Measurements from ENCODE around the gene IPP. TPM values are rescaled to one million over a fixed set of nuclear protein-coding genes. Genes with fewer than 3 reads are reported as not detected.
"Not testable (repeated sequence)": the region's sequence is repeated elsewhere in the genome, so short reads cannot be mapped to it uniquely, and the experiment has no call there.

Gene IPP
- total and polyA plus RNA-seq, 5 donors = 7.4 to 20.2 (median 14.2) TPM

DNA sequence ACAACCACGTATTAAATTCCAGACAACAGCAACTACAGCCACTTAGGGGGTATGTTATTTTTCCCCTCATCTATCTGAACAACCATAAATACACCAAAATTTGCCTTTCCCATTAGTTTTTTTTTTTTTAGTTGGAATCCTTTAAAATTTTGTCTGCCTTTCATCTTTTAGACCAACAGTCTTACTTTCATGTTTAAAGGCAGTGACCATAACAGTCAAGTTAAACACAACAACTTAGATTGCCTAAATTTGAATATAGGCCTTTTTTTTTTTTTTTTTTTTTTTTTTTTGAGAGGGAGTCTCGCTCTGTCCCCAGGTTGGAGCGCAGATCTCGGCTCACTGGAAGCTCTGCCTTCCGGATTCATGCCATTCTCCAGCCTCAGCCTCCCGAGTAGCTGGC, 67.5 kb downstream of the IPP start:
- Histone ChIP-seq H3K4me1 (ENCODE audit: control insufficient read depth, insufficient read depth, low read length) (peaks cover 5% of the 10 kb centered on the region), H3K27ac (ENCODE audit: low read length) (no peak overlapping the region), H3K9me3 (ENCODE audit: control insufficient read depth, low read length) (no peaks in the 10 kb centered on the region), H3K27me3 (ENCODE audit: control insufficient read depth, insufficient read depth) (no peaks in the 10 kb centered on the region), H3K4me3 (ENCODE audit: low read length) (no peak overlapping the region)
- DNase-seq (no peak), ATAC-seq (no peak)
- WGBS = 87% methylated on average over 6 of the region's 6 CpGs
- intact Hi-C loops (cut with DNase I) = no loop called here

DNA sequence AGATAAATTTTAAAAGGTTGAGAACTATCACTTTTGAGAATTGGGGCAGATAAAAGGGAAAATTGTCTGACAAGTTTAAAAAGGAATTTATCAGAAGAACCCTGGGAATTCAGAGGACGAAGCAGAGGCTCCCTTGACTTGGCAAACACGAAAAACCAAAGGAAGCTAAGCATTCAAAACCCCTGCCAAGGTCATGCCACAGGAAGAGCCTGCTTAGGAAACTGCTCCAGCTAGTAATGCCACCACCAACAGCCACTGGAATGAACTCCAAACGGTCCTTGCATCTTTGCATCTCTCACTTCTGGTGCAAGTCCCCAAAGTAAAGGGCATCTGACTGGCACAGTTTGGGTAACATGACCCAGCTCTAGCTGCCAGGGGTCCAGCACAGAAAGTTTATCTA, 71.3 kb downstream of the IPP start:
- ATAC-seq = peak; percentile 20 to 25
- H3K9me3 ChIP-seq (ENCODE audit: control insufficient read depth, low read length) = no peaks in the 10 kb centered on the region
- DNase-seq = no peak
- intact Hi-C loops (cut with DNase I) = no loop called here
- H3K4me1 ChIP-seq (ENCODE audit: control insufficient read depth, insufficient read depth, low read length) = peaks cover 10% of the 10 kb centered on the region
- 1% methylated on average over 3 of the region's 3 CpGs for WGBS
- H3K4me3 ChIP-seq (ENCODE audit: low read length) = no peak overlapping the region
- no peaks in the 10 kb centered on the region for H3K27me3 ChIP-seq (ENCODE audit: control insufficient read depth, insufficient read depth)
- peak overlapping the region; percentile 70 for H3K27ac ChIP-seq (ENCODE audit: low read length)

DNA sequence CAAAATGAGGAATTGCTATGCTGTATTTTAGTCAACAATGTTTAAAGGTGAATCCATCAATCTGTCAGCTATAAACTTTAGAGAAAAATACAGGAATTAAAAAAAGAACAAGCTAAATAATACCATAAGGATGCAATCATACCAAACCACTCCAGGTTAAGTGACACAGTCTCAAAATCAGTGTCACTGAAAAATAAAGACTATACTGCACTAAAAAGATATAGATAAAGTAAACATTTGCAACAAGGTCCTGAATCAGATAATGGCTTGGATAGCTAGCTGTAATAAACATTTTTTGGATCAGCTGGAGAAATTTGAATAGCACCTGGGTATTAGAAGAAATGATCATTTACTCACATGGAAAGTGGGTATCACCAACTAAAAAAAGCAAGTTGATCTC, 72.0 kb downstream of the IPP start:
- intact Hi-C loops (cut with DNase I) = no loop called here
- ATAC-seq (no peak), DNase-seq (no peak)
- Histone ChIP-seq H3K9me3 (ENCODE audit: control insufficient read depth, low read length) (no peaks in the 10 kb centered on the region), H3K27ac (ENCODE audit: low read length) (no peak overlapping the region), H3K4me3 (ENCODE audit: low read length) (no peak overlapping the region), H3K4me1 (ENCODE audit: control insufficient read depth, insufficient read depth, low read length) (peaks cover 11% of the 10 kb centered on the region), H3K27me3 (ENCODE audit: control insufficient read depth, insufficient read depth) (no peaks in the 10 kb centered on the region)

DNA sequence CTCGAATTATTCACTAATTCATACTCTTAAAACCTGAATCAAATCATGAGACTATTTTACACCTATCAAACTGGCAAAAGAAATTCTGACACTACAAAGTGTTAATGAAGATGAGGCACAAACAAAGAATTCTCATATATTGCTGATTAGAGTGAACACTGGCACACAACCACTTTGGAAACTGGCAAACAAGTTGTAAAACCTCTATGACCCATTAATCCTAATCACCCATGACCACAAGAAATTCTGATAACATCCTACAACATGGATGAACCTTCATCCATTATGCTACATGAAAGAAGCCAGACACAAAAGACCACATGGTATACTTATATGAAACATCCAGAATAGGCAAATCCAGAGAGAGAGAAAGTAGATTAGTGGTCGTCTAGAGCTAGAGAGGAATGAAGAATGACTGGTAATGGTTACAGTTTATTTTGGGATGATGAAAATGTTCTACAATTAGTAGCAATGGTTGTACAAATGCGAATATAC, 72.7 kb downstream of the IPP start:
- DNase-seq (no peak), ATAC-seq (no peak)
- H3K4me3 ChIP-seq (ENCODE audit: low read length) = no peak overlapping the region
- no peaks in the 10 kb centered on the region for H3K27me3 ChIP-seq (ENCODE audit: control insufficient read depth, insufficient read depth)
- peaks cover 17% of the 10 kb centered on the region for H3K4me1 ChIP-seq (ENCODE audit: control insufficient read depth, insufficient read depth, low read length)
- 65% methylated on average over 3 of the region's 3 CpGs for WGBS
- no peaks in the 10 kb centered on the region for H3K9me3 ChIP-seq (ENCODE audit: control insufficient read depth, low read length)
- intact Hi-C loops (cut with DNase I) = no loop called here
- H3K27ac ChIP-seq (ENCODE audit: low read length) = no peak overlapping the region

DNA sequence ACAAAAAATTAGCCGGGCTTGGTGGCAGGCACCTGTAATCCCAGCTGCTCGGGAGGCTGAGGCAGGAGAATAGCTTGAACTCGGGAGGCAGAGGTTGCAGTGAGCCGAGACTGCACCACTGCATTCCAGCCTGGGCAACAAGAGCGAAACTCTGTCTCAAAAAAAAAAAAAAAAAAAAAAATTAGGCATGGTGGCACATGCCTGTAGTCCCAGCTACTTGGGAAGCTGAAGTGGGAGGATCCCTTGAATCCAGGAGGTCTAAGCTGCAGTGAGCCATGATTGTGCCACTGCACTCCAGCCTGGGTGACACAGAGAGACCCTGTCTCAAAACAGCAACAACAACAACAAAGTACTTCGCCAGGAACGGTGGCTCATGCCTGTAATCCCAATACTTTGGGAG, 73.9 kb downstream of the IPP start:
- ATAC-seq; intact Hi-C loops (cut with DNase I); H3K27me3 ChIP-seq (ENCODE audit: control insufficient read depth, insufficient read depth); DNase-seq; H3K4me3 ChIP-seq (ENCODE audit: low read length); H3K27ac ChIP-seq (ENCODE audit: low read length); H3K9me3 ChIP-seq (ENCODE audit: control insufficient read depth, low read length): not testable (repeated sequence)
- peaks cover 17% of the 10 kb centered on the region for H3K4me1 ChIP-seq (ENCODE audit: control insufficient read depth, insufficient read depth, low read length)
- WGBS = 88% methylated on average over 7 of the region's 7 CpGs

DNA sequence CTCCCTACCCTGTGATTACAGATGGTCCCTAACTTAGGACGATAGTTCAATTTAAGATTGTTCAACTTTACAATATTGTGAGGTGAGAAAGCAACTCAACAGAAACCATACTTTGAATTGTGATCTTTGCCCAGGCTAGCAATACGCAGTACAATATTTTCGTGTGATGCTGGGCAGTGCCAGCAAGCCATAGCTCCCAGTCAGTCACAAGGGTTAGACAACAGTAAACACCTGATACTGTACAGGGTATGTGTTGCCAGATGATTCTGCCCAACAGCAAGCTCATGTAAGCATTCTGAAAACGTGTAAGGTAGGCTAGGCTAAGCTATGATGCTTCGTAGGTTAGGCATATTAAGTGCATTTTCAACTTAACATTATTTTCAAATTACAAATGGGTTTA, 76.0 kb downstream of the IPP start:
- ATAC-seq = peak; percentile 46 to 47
- H3K27ac ChIP-seq (ENCODE audit: low read length) = no peak overlapping the region
- no peak for DNase-seq

DNA sequence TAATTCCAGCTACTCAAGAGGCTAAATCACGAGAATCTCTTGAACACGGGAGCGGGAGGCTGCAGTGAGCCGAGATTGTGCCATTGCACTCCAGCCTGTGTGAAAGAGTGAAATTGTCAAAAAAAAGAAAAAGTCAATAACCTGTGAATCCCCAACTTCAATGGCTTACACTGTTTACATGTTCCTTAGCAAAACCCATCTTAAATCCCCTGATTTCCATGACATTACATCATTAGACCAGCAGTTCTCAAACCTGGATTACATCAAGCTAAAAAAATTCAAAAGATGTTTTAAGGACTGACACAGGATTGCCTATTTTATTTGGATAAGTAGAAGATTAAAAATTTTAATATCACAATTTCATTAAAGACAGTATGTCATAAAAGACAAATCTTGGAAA, 76.5 kb downstream of the IPP start:
- H3K4me3 ChIP-seq (ENCODE audit: low read length) = no peak overlapping the region
- 86% methylated on average over 4 of the region's 4 CpGs for WGBS
- peaks cover 16% of the 10 kb centered on the region for H3K4me1 ChIP-seq (ENCODE audit: control insufficient read depth, insufficient read depth, low read length)
- H3K27ac ChIP-seq (ENCODE audit: low read length) = peak overlapping the region; percentile 37
- no peaks in the 10 kb centered on the region for H3K27me3 ChIP-seq (ENCODE audit: control insufficient read depth, insufficient read depth)
- H3K9me3 ChIP-seq (ENCODE audit: control insufficient read depth, low read length) = no peaks in the 10 kb centered on the region
- intact Hi-C loops (cut with DNase I) = no loop called here
- ATAC-seq = no peak
- no peak for DNase-seq

More for the DNA sequence above, 76.0 kb downstream of the IPP start:
- H3K4me3 ChIP-seq (ENCODE audit: low read length) = no peak overlapping the region
- H3K9me3 ChIP-seq (ENCODE audit: control insufficient read depth, low read length) = no peaks in the 10 kb centered on the region
- H3K27me3 ChIP-seq (ENCODE audit: control insufficient read depth, insufficient read depth) = no peaks in the 10 kb centered on the region
- intact Hi-C loops (cut with DNase I) = no loop called here
- WGBS = 66% methylated on average over 5 of the region's 5 CpGs
- H3K4me1 ChIP-seq (ENCODE audit: control insufficient read depth, insufficient read depth, low read length) = peaks cover 16% of the 10 kb centered on the region

DNA sequence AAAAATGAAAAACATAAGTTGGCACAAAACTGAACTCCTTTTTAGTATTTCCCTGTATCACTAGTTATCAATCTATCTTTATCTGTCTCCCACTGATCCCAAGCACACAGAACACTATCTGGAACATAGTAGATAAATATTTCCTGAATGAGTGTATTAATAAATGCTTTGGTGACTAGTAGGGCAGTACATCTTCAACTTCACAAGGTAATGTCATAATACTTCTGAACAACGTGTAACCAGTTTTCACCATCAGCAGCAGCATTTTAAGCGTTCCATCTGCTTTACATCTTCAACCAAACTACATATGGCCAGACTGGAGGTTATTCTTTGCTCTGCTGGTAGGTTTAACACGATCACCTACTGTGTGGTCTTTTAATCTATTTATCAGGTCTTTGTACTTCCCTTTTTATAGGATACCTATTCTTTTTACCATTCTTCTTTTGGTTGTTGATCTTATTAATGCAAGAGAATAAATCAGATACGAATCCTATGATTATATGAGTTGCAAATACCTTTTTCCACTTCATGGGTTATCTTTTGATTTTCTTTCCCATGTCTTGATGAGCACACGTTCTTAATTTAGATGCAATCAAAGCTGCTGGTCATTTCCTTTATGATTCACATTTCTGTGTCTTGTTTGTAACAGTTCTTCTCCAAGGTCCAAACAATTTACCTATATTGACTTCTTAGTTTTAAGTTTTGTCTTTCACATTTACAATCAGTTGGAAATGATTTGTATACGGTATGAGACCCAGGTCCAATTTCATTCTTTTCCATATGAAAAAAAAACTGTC, 80.4 kb downstream of the IPP start:
- no peak overlapping the region for H3K27ac ChIP-seq (ENCODE audit: low read length)
- H3K9me3 ChIP-seq (ENCODE audit: control insufficient read depth, low read length) = no peaks in the 10 kb centered on the region
- intact Hi-C loops (cut with DNase I) = no loop called here
- ATAC-seq (no peak), DNase-seq (no peak)
- no peak overlapping the region for H3K4me3 ChIP-seq (ENCODE audit: low read length)
- H3K27me3 ChIP-seq (ENCODE audit: control insufficient read depth, insufficient read depth) = no peaks in the 10 kb centered on the region
- 69% methylated on average over 6 of the region's 6 CpGs for WGBS
- H3K4me1 ChIP-seq (ENCODE audit: control insufficient read depth, insufficient read depth, low read length) = peaks cover 15% of the 10 kb centered on the region

DNA sequence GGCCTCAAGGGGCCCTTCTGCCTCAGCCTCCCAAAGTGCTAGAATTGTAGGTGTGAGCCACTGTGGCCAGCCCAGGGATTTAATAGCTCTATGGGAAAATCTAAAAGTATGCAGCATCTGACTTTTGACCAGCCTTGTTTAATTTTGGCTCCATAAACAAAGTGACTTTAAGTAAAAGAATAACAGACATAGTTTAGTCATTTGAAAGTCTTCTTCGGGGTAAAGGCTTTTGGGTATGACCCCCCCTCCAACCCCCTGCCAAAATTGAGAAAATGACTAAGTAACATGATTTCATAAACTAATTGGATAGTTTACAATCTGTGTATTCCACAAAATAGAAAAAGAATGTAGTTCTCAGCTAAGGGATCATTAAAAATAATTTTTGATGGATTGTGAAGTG, 81.1 kb downstream of the IPP start:
- WGBS = 69% methylated on average over 1 of the region's 1 CpG
- DNase-seq (no peak), ATAC-seq (no peak)
- Histone ChIP-seq H3K9me3 (ENCODE audit: control insufficient read depth, low read length) (no peaks in the 10 kb centered on the region), H3K4me3 (ENCODE audit: low read length) (no peak overlapping the region), H3K4me1 (ENCODE audit: control insufficient read depth, insufficient read depth, low read length) (peaks cover 15% of the 10 kb centered on the region), H3K27ac (ENCODE audit: low read length) (no peak overlapping the region), H3K27me3 (ENCODE audit: control insufficient read depth, insufficient read depth) (no peaks in the 10 kb centered on the region)
- intact Hi-C loops (cut with DNase I) = no loop called here

DNA sequence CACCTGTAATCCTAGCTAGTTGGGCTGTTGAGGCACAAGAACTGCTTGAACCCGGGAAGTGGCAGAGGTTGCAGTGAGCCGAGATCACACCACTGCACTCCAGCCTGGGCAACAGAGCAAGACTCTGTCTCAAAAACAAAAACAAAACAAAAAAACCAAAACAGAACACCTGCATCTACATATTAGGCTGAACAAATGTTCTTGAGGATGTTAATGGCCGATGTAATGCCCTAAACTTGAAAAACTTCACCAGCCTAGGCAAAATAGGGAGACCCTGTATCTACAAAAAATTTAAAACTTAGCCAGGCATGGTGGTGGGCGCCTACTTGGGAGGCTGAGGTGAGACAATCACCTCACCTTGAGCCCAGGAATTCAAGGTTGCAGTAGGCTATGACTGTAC, 81.9 kb downstream of the IPP start:
- Histone ChIP-seq H3K27ac (ENCODE audit: low read length) (no peak overlapping the region), H3K4me1 (ENCODE audit: control insufficient read depth, insufficient read depth, low read length) (peaks cover 13% of the 10 kb centered on the region), H3K9me3 (ENCODE audit: control insufficient read depth, low read length) (no peaks in the 10 kb centered on the region), H3K4me3 (ENCODE audit: low read length) (no peak overlapping the region), H3K27me3 (ENCODE audit: control insufficient read depth, insufficient read depth) (no peaks in the 10 kb centered on the region)
- DNase-seq (no peak), ATAC-seq (no peak)
- intact Hi-C loops (cut with DNase I) = no loop called here
- 96% methylated on average over 4 of the region's 4 CpGs for WGBS

DNA sequence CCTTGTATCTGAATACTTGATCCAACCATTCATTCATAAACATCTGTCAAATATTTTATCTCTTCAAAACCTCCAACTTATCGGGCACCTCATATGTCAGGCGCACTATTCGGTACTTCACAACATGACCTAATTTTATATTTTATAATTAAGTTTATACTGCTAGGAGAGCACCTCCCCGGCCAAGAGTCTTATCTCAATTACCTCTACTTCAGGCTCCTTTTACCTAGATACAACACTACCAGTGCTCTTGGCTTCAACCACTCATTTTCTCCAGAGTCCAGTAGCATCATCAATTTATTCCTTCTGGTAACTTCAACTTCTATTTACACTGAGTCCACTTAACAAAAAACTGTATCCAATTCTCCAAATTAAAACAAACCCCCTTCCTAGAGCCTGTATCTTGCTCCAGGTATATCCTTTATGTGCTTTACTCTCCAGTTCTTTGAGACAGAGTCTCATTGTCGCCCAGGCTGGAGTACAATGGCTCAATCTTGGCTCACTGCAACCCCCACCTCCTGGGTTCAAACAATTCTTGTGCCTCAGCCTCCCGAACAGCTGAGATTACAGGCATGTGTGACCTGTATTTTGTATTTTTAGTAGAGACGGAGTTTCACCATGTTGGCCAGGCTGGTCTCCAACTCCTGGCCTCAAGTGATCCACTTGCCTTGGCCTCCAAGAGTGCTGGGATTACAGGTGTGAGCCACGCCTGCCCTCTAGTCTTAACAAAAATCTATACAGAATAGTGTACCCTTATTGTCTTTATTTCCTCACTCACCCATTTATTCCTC, 82.9 kb downstream of the IPP start:
- WGBS = 72% methylated on average over 8 of the region's 8 CpGs
- Histone ChIP-seq H3K27ac (ENCODE audit: low read length) (no peak overlapping the region), H3K27me3 (ENCODE audit: control insufficient read depth, insufficient read depth) (no peaks in the 10 kb centered on the region), H3K4me3 (ENCODE audit: low read length) (no peak overlapping the region), H3K9me3 (ENCODE audit: control insufficient read depth, low read length) (no peaks in the 10 kb centered on the region), H3K4me1 (ENCODE audit: control insufficient read depth, insufficient read depth, low read length) (peaks cover 10% of the 10 kb centered on the region)
- DNase-seq (no peak), ATAC-seq (no peak)
- intact Hi-C loops (cut with DNase I) = no loop called here

All from right cardiac atrium (tissue), 5 donors.